ENCODE results near the gene THOC7.

THOC7 gene

DNA sequence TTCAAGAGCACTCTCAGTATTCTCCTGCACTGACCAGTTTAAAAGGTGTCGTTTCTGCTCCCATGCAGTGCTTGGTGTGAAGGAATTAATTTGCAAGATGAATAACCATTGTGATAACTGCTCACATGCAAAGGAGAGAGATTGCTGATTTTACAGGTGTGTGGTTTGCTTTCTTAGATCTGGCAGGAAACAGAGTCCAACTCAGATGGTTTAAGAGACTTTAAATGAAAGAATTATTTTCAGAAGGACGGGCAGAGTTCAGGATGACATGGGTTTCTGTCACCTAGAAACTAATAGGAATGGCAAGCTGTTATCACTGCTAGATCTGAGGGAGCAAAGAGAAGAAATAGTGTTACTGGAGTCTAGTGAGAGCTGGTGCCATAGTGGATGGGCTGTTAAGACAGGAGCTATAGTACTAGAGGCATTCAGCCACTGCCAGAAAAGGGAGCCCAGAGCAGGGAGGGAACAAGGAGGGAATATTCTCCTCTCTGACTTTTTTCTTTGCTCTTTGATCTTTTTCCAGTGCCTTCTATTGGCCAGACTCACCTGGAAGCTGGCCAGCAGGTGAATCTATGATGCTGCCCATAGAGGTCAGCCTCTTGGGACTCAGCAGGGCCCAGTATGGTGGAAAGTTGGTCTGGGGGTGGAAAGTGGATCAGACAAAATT lies 14.9 kb upstream of the THOC7 start:
- no peak for DNase-seq (ENCODE audit: low read depth)

DNA sequence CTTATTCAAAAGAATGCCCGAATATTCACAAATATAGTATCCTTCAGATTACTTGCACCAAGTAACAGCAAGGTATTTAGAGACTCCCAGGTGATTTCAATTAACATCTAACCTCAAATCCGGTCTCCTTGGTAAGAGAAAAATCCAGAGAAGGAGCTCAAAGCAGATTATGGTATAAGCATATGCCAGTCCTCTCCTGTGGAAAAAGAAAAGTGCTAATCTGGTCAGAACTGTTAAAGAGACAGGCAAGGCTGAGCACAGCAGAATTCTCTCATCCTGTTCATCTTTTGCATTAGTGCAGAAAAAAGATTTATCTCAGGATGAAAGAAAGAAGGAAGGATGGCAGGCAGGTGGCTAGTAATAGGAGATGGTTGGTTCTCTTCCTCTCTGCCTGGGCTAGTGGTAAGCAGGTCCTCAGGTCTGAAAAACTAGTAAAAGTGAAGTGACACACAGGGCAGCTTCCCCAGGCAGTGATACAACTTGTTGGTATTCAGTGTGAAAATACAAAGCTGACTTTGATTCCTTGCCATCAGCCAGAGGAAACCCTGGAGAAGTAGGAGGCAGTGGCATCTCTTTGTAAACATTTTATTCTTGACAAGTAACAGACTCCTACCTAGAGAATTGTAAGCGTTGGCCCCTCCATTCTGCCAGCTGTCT lies 14.3 kb upstream of the THOC7 start:
- no peak for DNase-seq (ENCODE audit: low read depth)

GRCh38 chr3:63876260-63876659 lies 12.7 kb upstream of the THOC7 start:
- DNase-seq (ENCODE audit: low read depth) = no peak

DNA sequence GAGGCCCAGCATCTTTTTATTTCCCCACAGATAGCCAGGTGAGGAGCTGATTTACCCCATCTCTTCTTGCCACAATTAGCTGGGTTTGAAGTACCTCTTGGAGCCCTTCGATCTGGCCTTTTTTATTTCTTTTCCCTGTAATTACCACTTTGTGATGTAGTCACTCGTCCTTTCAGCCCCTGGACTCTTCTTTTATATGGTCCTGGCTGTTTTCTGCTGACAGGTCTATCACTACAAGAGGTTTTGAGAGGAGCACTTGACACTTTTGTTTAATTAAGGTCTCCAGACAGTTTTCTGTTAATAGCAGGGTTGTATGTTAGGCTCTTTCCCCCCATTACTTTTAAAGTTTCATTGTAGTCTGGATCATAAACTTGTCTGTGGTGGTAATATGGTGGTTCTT lies 11.9 kb upstream of the THOC7 start:
- no peak for DNase-seq (ENCODE audit: low read depth)

DNA sequence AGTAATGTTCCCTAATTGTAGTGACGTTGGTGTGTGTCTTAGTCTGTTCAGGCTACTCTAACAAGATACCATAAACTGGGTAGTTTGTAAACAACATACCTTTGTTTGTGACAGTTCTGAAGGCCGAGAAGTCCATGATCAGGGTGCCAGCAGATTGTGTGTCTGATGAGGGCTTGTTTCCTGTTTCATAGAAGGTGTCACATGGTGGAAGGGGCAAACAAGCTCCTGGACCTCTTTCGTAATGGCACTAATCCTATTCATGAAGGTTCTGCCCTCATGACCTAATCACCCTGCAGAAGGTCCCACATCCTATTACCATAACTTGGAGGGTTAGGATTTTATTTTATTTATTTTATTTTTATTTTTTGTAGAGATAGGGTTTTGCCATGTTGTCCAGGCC lies 11.2 kb upstream of the THOC7 start:
- no peak for DNase-seq (ENCODE audit: low read depth)

- DNase-seq (ENCODE audit: low read depth) = no peak
These were observed 8.7 kb upstream of the THOC7 start for GRCh38 chr3:63872135-63872924.

- DNase-seq (ENCODE audit: low read depth) = no peak
These were observed 7.0 kb upstream of the THOC7 start for GRCh38 chr3:63870615-63871005.

DNA sequence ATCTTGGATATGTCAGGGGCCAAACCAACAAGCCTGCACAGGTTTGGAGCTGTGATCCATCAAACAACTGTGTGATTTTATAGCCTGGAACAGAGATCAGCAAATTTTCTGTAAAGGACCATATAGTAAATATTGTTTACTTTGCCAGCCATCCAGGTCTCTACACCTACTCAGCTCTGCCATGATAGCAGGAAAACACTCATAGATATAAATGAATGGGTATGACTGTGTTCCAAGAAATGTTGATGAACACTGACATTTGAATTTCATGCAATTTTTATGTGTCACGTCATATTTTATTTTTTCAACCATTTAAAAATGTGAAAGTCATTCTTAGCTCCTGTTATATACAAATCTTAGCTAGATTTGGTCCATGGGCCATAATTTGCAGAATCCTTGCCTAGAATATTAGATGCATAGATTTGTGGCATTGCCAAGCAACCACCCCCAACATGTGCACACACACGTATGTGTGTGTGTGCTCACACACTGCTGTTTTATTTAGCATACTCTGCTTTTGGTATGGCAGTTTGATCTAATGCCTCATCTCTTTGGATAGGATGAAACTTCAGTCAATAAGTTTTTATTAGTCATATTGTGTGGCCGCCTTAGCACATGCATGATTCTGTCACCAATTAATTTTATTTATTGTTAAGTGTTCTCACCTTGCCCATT lies 6.5 kb upstream of the THOC7 start:
- no peak for DNase-seq (ENCODE audit: low read depth)

DNA sequence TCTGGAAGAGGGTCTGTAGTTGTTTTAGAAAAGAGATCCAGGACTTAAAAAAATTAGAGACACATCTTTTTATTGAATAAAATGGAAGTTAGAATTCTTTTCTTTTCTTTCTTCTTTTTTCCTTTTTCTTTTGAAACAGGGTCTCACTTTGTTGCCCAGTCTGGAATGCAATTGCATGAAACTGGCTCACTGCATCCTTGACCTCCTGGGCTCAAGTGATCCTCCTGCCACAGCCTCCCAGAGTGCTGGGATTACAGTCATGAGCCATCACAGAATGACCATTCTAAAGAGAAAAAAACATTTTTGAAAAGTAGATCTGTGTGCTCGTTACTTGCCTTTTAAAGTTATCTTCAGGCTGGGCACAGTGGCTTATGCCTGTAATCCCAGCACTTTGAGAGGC lies 3.6 kb upstream of the THOC7 start:
- no peak for DNase-seq (ENCODE audit: low read depth)

DNA sequence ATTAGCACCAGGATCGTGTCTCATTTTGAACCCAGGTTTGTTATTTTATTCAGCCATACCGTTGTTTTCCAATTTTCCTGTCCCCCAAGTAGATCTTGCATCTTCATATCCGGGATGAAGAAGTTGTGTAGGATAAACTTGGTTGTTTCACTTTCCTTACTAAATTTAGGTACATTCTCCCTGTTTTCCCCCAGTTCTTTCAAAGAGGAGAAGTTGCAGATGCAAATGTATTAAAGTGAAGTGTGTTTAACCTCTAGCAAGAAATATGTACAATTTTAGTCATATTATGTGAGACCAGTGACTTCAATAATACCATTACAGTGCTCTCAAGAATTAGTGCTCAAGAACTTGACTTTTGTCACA lies 1.3 kb upstream of the THOC7 start:
- no peak for DNase-seq (ENCODE audit: low read depth)

- no peak for DNase-seq (ENCODE audit: low read depth)
These were observed 681 bp upstream of the THOC7 start for GRCh38 chr3:63864008-63864964.

GRCh38 chr3:63862804-63863149 lies 828 bp downstream of the THOC7 start:
- DNase-seq (ENCODE audit: low read depth) = no peak

- DNase-seq (ENCODE audit: low read depth) = no peak
These were observed 2.3 kb downstream of the THOC7 start for GRCh38 chr3:63861306-63861705.

- DNase-seq (ENCODE audit: low read depth) = no peak
These were observed 2.8 kb downstream of the THOC7 start for GRCh38 chr3:63860776-63861175.

DNA sequence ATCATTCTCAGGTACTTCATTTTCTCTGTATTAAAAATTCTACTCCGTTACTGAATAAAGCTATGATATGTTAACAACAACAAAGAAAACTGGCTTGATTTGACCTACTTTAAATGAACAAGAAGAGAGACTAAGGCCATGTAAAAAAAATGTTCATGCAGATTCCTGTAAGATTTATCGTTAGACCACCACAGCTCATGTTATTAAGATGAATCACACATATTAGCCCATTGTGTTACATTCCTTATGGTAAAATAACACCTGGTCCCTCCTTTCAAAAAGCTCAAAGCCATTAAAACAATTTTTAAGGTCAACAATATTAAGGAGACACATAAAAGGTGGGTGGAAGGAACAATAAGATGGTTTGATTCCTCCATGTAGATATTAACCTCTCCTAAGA lies 6.3 kb downstream of the THOC7 start:
- no peak for DNase-seq (ENCODE audit: low read depth)

GRCh38 chr3:63855333-63855940 lies 8.2 kb downstream of the THOC7 start:
- DNase-seq (ENCODE audit: low read depth) = no peak

GRCh38 chr3:63853106-63853505 lies 10.5 kb downstream of the THOC7 start:
- no peak for DNase-seq (ENCODE audit: low read depth)

DNA sequence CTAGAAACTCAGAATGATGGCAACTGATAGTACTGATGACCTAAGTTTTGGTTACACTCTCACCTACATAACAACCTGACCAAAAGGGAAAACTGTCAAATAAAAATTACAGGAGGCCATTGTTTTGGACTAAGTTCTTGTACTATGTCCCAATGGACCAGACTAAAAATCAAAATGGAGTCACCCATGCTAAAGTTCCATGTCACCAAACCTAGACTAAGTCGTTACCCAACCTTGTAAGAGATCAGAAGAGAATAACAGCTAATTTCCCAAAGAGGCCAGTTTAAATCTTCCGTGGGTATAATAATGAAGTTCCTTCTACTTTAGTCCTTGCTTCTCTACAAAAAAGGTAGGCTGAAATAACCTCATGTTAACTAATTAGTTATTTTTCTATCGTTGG lies 12.3 kb downstream of the THOC7 start:
- DNase-seq (ENCODE audit: low read depth) = no peak

GRCh38 chr3:63849175-63849574 lies 14.4 kb downstream of the THOC7 start:
- no peak for DNase-seq (ENCODE audit: low read depth)

GRCh38 chr3:63847718-63848450 lies 15.7 kb downstream of the THOC7 start:
- no peak for DNase-seq (ENCODE audit: low read depth)

- DNase-seq (ENCODE audit: low read depth) = no peak
These were observed 18.4 kb downstream of the THOC7 start for GRCh38 chr3:63845215-63845614.

All from stimulated activated CD8-positive, alpha-beta memory T cell treated with anti-CD3 and anti-CD28 coated beads, Interleukin-12 subunit alpha, Interleukin-12 subunit beta, amount 100 ng/mL, for 1 hour (primary cell).